ENCODE data around the gene IGF2R. TPM values are rescaled to one million over a fixed set of nuclear protein-coding genes. Genes with fewer than 3 reads are reported as not detected.
"Not testable (repeated sequence)": the region's sequence is repeated elsewhere in the genome, so short reads cannot be mapped to it uniquely, and the experiment has no call there.

IGF2R gene
- total RNA-seq, 1 experiment from 2014 or later = 51.2 TPM

DNA sequence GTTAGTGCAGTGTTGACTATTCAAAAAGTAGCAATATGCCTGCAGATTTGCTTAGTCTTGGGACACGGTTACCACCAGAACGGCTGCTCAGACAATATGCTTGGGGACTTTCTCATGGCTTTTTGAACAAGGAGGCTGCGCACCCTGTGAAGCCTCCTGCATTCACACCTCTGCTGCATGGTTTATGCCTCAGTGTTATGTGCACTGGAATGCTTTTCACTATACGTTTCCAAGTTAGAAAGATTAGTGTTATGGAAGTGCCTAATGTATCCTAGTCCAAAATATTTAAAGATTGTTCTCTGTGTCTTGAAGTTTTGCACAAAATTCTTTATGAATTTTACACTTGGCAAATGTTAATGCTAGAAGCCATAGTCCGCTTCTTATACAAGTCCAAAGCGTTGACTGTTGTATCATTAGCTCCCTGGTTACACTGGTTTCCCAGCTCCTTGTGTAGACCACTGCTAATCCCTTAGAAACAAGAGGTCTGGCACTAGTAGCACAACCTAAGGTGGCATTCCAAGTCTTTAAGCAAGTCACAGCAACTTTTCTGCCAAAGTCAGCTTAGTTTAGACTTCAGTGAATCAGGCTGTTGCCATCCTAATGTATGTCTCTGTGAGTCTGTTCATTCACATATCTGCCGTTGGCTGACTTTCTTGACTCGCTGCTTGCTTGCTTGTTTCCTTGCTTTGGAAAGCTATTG, 126.4 kb downstream of the IGF2R start:
- DNase-seq (ENCODE audit: low spot score) = no peak

DNA sequence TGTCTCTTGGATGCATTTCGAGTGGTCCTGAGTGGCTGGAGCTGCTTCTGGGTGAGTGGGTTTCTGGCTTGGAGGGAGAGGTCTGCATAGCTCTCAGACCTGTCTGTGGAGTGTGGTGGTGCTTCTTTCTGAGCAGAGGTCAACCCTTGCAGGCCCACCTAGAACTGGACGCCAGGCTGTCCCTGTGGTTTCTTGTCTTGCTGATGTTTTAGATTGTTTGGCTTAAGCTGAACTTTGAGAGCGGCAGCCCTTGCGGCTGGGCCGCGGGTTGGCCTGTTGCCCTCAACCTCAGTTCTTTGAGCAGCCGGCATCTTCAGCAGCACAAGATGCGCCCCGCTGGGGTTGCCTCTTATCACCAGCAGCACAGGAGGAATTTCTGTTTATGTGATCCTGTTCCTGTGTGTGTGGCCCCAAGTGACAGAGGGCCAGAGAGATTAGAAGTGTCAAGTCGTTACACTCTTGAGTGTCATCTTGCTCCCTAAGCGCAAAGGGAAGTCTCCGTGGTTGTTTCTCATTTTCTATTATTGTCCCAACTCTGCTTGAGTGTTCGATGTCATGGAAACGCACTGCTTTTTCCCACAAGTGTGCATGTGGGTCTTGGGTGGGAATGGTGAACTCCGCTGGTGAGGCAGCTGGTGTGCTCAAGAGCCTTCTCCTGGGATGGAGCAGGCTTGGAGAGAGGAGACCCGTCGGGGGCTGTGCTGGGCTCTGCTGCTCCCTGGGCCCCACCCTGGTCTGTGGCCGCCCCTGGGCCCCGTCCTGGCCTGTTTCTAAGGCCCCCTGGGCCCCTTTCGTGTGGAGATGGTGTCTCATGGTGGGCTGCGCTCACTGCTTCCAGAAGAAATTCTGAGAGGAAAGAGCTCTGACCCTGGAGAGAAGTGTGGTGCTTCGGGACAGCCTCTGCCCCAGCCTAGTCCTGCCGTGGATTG, 132.7 kb downstream of the IGF2R start:
- DNase-seq (ENCODE audit: low spot score) = no peak

DNA sequence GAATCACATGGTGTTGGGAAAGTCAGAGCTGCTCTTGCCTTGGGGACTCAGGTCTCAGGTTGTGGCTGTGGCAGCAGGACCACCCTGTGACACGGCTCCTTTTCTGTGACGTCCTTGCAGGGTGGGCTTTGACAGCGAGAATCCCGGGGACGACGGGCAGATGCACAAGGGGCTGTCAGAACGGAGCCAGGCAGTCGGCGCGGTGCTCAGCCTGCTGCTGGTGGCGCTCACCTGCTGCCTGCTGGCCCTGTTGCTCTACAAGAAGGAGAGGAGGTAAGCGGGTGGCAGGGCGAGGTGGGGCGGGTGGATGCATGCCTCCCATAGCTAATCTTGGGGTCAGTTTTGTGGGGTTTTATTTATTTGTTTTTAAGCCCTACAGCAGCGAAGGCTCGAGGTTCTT, 133.5 kb downstream of the IGF2R start:
- DNase-seq (ENCODE audit: low spot score) = no peak

DNA sequence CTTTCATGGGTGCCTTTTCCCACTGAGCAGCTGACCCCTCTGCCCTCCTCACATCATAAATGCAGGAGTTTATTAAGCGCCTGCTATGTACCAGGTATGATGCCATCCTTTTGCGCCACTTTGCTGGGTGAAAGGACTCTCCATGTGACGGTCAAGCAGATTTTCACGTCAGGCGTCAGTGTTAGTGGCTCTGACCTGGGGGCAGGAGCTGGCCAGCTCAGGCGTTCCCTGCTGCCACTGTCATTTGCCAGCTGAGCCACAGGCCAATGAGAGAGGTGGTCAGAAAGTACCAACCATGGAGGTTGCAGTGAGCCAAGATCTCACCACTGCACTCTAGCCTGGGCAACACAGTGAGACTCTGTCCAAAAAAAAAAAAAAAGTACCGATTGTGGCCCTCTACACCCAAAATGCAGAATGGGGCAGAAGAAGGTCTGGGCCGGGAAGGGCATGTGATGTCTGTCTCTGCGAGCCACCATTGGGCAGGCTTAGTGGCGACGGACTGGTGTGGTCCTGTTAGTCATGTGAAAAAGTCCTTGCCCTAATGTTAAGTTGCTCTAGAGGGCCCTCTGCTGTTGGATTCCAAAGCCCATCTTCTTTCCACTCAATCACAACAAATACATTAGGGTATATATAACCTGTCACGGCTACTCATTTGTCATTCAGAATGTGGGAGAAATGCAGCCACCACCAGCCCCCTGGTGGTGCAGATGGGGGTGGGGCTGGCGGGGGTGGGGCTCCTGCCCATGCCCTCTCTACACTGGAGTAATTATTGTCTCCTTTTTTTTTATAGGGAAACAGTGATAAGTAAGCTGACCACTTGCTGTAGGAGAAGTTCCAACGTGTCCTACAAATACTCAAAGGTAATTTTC, 134.3 kb downstream of the IGF2R start:
- DNase-seq (ENCODE audit: low spot score) = peak; percentile 41

DNA sequence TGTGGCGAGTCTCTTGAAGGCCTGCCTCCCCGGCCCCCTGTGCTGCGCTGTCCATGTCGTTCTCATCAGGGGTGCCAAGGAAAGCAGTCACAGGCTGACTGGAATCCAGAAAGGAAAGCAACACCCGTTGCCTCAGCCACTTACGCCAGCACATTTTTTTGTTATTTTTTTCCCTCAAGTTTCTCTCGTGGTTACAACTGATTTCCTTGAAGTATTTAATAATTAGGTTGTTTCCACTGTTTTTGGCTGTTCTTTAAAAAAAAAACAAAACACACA, 134.9 kb downstream of the IGF2R start:
- no peak for DNase-seq (ENCODE audit: low spot score)

DNA sequence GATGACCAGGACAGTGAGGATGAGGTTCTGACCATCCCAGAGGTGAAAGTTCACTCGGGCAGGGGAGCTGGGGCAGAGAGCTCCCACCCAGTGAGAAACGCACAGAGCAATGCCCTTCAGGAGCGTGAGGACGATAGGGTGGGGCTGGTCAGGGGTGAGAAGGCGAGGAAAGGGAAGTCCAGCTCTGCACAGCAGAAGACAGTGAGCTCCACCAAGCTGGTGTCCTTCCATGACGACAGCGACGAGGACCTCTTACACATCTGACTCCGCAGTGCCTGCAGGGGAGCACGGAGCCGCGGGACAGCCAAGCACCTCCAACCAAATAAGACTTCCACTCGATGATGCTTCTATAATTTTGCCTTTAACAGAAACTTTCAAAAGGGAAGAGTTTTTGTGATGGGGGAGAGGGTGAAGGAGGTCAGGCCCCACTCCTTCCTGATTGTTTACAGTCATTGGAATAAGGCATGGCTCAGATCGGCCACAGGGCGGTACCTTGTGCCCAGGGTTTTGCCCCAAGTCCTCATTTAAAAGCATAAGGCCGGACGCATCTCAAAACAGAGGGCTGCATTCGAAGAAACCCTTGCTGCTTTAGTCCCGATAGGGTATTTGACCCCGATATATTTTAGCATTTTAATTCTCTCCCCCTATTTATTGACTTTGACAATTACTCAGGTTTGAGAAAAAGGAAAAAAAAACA, 136.1 kb downstream of the IGF2R start:
- no peak for DNase-seq (ENCODE audit: low spot score)

DNA sequence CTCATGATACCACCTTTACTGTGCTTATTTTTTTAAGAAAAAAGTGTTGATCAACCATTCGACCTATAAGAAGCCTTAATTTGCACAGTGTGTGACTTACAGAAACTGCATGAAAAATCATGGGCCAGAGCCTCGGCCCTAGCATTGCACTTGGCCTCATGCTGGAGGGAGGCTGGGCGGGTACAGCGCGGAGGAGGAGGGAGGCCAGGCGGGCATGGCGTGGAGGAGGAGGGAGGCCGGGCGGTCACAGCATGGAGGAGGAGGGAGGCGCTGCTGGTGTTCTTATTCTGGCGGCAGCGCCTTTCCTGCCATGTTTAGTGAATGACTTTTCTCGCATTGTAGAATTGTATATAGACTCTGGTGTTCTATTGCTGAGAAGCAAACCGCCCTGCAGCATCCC, 137.1 kb downstream of the IGF2R start:
- DNase-seq (ENCODE audit: low spot score) = no peak

DNA sequence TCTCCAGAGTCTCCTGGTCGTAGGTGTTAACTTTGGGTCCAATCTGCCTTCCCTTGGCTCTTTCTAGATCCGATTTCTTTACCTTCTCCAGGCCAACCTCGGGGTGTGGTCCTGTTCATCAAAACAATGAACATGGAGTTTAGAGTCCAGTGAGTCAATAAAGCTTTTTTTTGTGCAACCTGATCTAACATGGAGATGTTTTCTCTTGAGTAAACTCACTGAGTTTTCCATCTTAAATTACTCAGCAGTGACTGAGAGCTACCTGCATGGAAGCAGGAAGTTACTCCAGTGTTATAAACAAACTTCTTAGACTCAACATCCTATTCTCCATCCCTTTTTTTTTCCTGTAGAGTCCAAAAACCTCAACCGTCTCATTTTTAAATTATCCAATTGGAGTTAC, 137.8 kb downstream of the IGF2R start:
- no peak for DNase-seq (ENCODE audit: low spot score)

DNA sequence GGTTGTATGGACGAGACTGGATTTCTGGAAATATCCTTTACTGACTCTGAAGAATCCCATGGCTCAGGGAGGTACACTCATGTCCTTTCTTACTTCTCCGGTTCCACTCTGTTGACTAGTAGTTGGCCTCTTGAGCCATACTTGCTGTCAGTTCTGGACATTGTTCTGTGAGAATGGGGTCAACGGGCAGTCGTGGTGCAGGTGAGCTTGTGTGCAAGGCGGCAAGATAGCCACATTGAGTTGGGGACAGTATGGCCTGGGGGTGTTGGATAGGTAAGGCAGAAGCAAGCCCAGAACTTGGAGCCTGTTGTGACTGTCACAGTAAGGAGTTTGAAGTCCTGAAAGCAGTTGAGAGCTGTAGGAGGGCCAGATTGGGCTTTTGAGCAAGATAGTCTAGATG, 139.2 kb downstream of the IGF2R start:
- DNase-seq (ENCODE audit: low spot score) = no peak

DNA sequence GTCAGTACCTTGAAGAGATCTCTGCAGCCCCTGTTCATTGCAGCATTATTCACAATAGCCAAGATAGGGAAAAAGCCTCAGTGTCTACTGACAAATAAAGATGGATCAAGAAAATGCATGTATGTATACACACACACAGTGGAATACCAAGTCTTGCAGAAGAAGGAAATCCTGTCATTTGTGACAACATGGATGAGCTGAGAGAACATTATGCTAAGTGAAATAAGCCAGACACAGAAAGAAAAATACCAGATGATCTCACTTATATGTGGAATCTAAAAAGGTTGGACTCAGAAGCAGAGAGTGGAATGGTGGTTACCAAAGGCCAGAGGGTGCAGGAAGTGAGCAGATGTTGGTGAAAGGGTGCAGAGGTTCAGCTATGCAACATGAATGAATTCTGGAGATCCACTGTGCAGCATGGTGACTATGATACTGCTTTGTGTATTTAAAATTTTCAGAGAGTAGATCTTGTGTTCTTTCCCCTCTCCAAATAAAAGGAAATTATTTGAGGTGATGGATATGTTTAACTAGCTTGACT, 141.8 kb downstream of the IGF2R start:
- no peak for DNase-seq (ENCODE audit: low spot score)

DNA sequence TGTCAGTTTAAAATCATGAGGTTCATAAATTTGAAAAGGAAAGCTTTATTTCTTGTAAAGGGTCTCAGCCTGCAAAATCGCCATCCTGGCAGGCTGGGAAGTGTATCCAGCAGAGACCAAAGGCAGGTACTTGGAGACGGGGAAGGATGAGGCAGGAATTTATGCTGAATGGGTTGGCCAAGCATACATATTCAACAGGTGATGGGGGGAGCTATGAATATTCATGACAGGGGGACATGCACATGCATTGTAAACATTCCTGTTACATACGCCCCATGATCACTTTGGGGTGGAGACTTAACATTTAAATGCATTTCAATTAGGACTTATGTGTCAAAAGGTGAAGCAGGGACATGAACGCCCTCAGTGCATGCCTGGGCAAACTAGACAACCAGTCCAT, 142.9 kb downstream of the IGF2R start:
- no peak for DNase-seq (ENCODE audit: low spot score)

DNA sequence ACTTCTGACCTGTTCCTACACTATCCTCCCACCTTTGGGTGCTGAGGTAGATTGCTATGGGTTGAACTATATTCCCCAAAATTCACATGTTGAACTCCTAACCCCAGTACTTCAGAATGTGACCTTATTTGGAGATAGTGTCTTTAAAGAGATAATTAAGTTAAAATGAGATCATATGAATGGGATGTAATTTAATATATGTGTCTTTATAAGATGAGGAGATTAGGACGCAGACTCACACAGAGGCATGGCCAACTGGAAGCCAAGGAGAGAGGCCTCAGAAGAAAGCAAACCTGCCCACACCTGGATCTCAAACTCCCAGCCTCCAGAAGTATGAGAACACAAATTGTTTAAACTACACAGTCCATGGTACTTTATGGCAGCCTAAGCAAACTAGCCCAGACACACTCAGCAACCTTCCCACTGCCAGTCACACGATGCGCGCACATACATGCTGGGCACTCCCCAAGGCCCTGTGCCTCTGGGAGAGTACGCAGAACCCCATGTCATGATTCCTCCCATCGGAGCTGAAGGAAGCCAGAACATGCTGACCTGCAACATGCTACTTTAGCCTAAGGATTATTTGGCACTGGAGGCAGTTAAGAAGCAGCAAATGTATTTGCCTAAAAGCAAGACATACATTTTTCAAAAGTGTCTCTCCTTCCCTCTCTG, 143.9 kb downstream of the IGF2R start:
- DNase-seq (ENCODE audit: low spot score) = no peak

DNA sequence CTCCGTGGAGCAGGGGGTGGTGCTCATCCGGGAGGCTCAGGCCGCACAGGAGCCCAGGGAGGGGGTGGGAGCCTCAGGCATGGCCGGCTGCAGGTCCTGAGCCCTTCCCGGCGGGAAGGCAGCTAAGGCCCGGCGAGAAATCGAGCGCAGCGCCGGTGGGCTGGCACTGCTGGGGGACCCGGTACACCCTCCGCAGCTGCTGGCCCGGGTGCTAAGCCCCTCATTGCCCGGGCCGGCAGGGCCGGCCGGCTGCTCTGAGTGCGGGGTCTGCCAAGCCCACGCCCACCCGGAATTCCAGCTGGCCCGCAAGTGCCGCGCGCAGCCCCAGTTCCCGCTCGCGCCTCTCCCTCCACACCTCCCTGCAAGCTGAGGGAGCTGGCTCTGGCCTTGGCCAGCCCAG, 145.7 kb downstream of the IGF2R start:
- not testable (repeated sequence) for DNase-seq (ENCODE audit: low spot score)

DNA sequence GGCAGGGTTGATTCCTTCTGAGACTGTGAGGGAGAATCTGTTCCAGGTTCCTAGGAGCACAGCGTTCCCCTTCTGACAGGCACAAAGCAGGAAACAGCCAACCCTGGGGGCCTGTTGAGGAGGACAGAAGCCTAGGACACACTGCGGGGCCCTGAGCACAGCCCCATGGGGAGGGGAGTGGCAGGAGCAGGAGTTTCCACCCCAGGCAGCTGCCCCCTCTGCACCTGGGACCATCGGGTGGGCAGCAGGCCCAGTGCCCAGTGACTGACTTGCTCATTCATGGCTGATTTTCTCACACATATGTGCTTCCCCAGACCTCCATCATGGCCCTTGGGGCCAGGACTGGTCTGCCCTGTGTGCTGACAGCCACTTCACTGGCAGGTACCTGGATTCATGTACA, 146.5 kb downstream of the IGF2R start:
- DNase-seq (ENCODE audit: low spot score) = no peak

DNA sequence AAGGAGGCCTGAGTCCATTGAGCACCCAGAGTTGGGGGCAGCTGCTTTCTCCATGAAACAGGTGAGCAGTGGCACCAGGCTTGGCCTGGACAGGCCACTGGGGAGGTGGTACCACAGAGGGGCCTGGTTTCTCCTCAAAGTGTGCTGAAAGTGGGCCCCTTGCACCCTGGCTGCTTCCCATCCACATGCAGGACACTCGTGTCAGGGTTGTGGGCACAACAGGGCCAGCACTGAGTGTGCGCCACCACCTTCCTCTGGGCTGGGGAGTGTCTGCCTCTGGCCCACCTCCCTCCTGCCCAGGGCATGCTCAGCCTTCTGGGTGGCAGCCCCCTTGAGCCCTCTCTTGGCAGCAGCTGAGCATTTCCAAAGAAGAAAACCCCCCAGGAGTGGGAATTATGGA, 147.5 kb downstream of the IGF2R start:
- no peak for DNase-seq (ENCODE audit: low spot score)

DNA sequence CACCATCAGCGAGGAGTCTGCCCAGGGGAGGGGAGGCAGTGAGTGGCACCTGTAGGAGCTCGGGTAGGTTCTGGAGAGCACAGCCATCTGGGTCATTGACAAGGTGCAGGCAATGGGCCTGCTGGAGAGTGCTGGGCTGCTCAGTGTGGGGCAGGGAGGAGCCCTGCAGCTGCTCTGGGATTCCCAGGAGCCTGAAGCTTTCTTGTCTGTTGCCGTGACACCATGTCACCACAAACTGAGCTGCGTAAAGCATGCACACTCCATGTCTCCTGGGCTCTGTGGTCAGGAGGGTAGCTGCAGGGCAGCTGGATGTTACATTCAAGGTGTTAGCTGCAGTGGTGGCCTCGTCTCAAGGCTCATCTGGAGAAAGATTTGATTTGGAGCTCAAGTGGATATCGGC, 148.3 kb downstream of the IGF2R start:
- DNase-seq (ENCODE audit: low spot score) = no peak

DNA sequence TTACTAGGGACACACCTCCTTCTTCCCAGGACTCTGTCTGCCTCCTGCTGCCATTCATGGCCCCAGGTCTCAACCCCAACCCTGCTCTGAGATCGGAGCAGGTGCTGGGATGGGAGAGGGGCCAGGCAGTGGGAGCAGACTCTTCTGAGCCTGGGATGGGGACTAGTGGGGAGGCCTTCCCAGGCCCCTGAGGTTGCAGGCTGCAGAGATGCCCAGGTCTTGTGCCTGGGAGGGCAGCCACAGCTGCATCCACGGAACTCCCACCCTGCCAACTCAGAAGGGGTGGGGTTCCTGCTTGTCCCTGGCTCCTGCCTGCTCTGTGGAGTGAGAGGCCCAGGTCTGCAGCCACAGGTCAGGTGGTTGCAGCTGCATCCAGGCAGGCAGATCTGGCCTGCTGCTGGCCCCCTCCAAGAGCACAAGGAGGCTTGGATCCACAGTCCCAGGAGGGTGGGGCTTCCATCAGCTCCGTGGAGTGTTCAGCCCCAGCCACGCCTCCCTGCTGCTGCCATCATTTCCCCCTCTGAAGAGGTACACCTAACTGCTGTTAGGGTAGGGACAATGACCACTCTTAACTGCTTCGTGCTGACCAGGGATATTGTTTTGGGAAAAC, 149.8 kb downstream of the IGF2R start:
- no peak for DNase-seq (ENCODE audit: low spot score)

DNA sequence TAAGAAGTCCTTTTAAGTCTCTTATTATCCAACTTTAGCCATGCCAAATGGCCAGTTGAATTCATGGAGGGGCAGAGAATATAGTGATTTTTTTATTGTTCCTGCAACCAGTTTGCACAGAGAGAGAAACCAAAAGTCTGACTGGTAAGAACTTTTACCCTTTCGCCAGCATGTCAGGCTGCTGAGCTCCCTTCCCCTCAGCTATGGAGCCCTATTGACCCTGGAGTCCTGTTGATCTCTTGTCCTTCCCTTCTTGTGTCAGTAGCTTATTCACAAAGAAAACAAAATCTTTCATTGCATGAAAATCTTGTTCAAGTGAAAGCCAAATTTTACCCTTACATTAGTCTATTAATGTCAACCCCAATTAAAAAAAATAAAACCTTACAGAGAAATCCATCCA, 151.2 kb downstream of the IGF2R start:
- DNase-seq (ENCODE audit: low spot score) = no peak

DNA sequence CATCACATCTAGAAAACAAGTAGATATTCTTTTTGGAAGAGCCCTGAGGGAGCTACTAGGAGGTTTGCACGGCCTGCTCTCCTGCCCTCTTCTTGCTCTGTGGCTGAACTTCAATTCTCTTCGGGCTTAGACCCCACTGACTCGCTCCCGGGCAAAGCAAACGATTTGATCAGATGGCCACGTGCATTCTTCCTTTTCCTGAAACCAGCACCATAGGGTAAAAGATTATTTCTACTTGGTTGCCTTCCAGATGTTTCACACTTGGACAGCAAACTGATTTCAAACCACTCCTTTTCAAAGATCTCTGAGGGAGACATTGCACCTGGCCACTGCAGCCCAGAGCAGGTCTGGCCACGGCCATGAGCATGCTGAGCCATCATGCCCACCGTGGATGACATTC, 152.7 kb downstream of the IGF2R start, which contains the start of gene SLC22A1:
Gene SLC22A1, plus strand, starts transcription at position 258 of the 400 bp plus-strand sequence. Its CDS starts 121 bp downstream, at position 379.
- no peak for DNase-seq (ENCODE audit: low spot score)

DNA sequence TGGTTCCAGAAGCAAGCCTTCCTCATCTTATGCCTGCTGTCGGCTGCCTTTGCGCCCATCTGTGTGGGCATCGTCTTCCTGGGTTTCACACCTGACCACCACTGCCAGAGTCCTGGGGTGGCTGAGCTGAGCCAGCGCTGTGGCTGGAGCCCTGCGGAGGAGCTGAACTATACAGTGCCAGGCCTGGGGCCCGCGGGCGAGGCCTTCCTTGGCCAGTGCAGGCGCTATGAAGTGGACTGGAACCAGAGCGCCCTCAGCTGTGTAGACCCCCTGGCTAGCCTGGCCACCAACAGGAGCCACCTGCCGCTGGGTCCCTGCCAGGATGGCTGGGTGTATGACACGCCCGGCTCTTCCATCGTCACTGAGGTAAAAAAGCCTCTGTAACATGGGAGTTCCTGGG, 153.1 kb downstream of the IGF2R start:
- no peak for DNase-seq (ENCODE audit: low spot score)

Measured in HT-29 (cell line).